Jurkat, Clone E6-1 (cell line): Measurements from ENCODE around the gene POU2F2.

Source experiments
- DNase-seq: peaks from one replicate; pipeline ENCODE4 v3.0.0-alpha.2; 2011; ENCODE audit warnings: low read depth, low spot score
- H3K4me3 ChIP-seq: 2 replicates; pipeline ENCODE4 v1.5.1; 2011; ENCODE audit warnings: mild to moderate bottlenecking, low read length, control low read depth, moderate library complexity

POU2F2 gene

GRCh38 chr19:42071247-42071646 lies 61.0 kb downstream of the POU2F2 start:
- H3K4me3 ChIP-seq, result no peak overlapping the region
- DNase-seq, result no peak

- no peak for DNase-seq
- H3K4me3 ChIP-seq, result no peak within 1 kb of the TSS
Measured at GRCh38 chr19:42069619-42070351, 62.5 kb downstream of the POU2F2 start, which contains the start of gene GRIK5. Gene GRIK5, minus strand, starts transcription at chr19:42070206. Its CDS starts 4,436 bp downstream, at chr19:42065770.

DNA sequence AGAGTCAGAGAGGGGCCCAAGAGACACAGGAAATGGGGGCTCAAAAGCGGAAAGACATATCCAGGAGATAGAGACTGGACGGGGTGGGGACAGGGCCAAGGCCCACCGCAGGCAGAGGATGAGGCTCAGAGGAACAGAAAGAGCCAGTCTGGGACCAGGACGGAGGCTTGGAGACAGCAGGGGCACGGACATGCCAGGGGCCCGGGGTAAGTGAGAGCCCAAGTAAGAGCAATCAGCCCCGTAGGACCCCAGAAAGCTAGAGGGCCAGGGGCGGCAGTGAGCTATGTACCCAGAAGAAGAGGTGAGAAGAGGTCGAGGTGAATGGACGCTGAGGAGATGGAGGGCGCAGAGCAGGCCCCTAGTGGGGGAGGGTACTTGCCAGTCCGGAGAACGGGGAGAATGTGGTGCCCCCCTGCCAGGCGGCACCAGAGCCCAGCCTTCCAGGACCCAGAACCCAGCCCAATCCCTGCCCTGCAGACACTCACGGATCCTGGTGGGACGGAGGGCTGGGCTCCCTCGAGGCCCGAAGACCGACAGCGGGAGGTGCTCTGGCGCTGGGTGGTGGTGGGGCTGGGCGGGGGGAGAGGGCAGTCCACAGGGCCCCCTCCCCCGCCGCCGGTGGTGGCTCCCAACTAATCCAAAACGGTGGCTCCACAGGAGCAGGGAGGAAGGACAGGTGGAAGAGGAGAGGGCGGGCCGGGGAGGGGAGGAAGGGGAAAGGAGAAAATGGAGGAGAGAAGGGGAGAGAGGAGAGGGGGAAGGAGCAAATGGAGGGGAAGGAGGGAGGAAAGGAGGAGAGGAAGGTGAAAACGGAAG lies 63.3 kb downstream of the POU2F2 start:
- DNase-seq, result no peak
- no peak overlapping the region for H3K4me3 ChIP-seq

GRCh38 chr19:42068361-42068755 lies 63.9 kb downstream of the POU2F2 start:
- H3K4me3 ChIP-seq, result no peak overlapping the region
- DNase-seq, result no peak

- no peak overlapping the region for H3K4me3 ChIP-seq
- DNase-seq, result no peak
Measured at GRCh38 chr19:42067315-42067888, 64.8 kb downstream of the POU2F2 start.

DNA sequence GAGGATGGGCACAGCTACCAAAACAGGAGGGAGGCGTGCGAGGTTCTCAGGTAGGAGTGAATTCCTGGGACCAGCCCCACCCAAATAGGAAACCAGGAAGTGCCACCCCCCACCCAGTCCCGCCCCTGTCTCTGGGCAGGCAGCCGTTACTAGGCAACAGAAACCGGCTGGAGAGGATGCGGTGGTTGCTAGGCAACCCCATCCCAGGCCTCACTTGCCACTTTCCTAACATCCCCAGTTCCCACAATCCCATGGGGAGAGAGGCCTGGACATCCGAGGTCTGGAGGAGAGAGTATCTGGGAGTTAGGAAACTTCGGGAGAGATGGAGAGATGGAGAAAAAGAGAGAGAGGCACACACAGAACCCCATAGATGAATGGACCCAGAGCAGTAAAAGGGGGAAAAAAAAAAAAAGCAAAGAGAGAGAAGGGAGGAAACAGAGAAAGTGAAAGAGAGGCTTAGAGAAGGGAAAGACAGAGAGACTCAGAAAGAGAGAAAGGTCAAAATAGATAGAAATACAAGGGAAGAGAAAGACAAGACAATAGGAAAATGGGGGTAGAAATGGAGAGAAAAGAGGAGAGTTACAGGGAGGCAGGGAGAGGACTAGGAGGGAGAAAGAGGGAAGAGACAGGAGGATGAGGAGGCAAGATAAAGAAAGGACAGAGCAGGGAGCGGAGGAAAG lies 66.0 kb downstream of the POU2F2 start:
- DNase-seq, result peak; percentile 47
- no peak overlapping the region for H3K4me3 ChIP-seq

DNA sequence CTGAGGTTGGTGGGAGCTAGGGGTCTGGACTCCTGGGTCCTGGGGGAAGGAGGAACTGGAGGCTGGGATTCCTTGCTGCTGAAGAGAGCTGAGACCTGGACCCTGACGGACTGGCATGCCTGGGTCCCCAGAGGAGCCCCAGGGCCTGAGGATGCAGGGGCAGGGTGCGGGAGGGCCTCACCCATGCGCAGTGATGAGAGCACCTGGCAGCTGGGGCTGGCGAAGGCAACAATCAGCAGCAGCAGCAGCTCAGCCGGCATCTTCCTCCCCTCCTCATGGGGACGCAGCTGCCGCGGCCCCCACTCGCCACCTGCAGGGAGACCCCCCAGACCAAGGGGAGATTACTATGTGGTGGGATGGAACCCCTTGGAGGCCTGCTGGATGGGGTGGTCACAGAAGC lies 66.7 kb downstream of the POU2F2 start:
- no peak overlapping the region for H3K4me3 ChIP-seq
- no peak for DNase-seq

DNA sequence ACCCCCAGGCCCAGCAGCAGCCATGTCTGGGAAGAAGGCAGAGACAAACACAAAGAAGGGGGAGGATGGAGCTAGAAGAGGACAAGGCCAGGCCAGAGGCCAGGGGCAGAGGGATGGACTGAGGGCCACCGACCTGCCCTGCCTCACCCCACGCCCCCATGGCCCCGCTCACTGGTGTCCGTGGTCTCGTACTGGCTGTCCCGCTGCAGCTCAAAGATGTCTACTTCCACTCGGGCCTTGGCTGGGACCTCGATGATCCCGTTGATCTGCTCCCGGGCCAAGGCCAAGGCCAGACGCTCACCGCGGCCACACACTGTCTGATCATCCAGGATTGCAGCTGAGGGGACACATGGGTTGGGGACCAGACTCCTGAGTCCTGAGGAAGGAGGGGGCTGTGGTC lies 67.2 kb downstream of the POU2F2 start:
- no peak overlapping the region for H3K4me3 ChIP-seq
- DNase-seq, result no peak

- no peak overlapping the region for H3K4me3 ChIP-seq
- DNase-seq, result no peak
Measured at GRCh38 chr19:42064432-42064831, 67.8 kb downstream of the POU2F2 start.

DNA sequence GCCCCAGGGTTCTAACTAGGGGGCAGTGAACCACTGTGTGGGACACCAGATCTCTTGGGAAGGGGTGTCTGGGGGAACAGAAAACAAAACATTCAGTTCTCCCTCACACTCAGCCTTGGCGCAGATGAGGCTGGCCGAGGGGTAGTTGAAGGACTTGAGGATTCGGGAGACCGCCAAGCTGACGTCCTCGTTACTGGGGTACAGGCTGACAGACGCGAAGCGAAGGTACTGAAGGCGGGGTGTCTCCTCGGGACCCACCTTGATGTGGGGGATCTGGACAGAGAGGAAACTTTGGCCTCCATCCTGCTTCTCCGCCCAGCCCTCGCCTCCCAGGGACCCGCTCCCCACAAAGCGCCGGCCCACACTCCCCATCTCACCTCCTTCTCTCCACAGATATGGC lies 69.9 kb downstream of the POU2F2 start:
- DNase-seq, result no peak

GRCh38 chr19:42060117-42060516 lies 72.1 kb downstream of the POU2F2 start:
- no peak overlapping the region for H3K4me3 ChIP-seq
- no peak for DNase-seq

More for the DNA sequence above, 69.9 kb downstream of the POU2F2 start:
- no peak overlapping the region for H3K4me3 ChIP-seq

DNA sequence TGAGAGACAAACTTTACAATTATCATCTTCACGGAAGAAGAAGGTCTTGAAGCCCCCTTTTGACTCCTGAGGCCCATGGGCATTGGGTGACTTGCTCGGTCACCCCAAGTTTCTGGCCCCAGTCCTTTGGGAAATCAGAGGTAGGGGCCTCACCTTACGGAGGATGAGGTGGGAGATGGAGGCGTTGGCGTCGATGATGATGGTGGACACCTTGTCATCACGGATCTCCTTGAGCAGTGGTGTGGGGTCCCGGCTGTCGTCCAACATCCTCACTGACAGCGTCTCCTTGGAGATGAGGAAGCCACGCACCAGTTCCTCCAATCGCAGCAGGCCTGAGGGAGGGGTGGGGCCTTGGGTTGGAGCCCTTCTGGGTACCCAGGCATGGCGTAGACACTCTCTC lies 73.0 kb downstream of the POU2F2 start:
- DNase-seq, result no peak
- no peak overlapping the region for H3K4me3 ChIP-seq

- no peak for DNase-seq
- H3K4me3 ChIP-seq, result no peak overlapping the region
Measured at GRCh38 chr19:42057846-42058245, 74.4 kb downstream of the POU2F2 start.

GRCh38 chr19:42054205-42054604 lies 78.0 kb downstream of the POU2F2 start:
- DNase-seq, result no peak
- no peak overlapping the region for H3K4me3 ChIP-seq

- DNase-seq, result no peak
- H3K4me3 ChIP-seq, result no peak overlapping the region
Measured at GRCh38 chr19:42053037-42053935, 79.0 kb downstream of the POU2F2 start.

- no peak overlapping the region for H3K4me3 ChIP-seq
- DNase-seq, result no peak
Measured at GRCh38 chr19:42052241-42052863, 79.9 kb downstream of the POU2F2 start.

DNA sequence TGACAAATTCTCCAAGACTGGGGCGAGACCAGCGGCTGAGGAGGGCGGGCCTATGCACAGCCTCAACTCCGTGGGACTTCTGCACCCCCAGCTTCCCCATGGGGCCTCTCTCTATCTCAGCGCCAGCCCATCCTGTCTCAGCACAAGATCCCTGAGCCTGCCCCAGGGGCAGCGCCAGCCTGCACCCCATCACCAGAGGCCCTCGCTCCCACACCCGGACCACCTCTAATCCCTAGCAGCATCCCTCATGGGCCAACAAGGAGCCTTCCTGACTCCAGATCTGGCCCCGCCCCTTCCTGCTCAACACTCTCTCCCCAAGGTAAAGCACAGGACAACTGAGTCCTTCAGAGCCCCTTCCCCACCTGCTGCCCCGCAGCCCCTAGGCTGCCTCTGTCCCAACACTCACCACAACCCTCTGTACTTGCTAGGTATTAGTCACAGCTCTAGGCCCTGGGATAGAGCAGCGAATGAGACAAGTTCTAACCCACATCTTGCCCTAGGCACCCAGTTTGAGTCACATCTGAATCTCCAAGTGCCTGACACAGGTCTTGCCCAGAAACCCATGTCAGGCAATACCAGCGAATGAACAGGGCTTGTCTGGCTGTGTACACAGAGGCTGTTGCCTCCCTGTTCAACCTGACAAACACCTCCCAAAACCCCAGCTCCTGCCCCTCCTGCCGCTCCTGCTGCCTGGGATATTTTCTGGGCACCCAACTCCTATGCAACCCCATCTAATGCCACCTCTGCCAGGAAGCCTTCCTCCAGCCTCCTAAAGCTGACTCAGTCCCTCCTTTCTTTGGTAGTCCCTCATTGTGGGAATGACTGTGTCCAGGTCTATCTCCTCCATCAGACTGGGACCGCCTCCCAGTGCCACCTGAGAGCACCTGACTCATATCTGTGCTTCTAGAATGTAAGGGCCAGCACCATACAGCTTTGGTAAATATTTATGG lies 80.8 kb downstream of the POU2F2 start:
- no peak overlapping the region for H3K4me3 ChIP-seq
- no peak for DNase-seq
